HepG2 (cell line): Measurements from ENCODE around the gene TRIM5. TPM values are rescaled to one million over a fixed set of nuclear protein-coding genes. Genes with fewer than 3 reads are reported as not detected.
A peak's percentile ranks its signal among the peaks of the same experiment; 100 is the strongest.

Source experiments
- ATAC-seq: fragments of 200-7000 bp; cut with Tn5 transposase; 3 replicates; pipeline ENCODE4 v1.9.1; 2020; ENCODE audit warnings: mild to moderate bottlenecking, moderate library complexity
- BruUV-seq: library from RNA; stranded (reverse); fragments of 400-500 nt; replicated peaks from 2 replicates; lab custom pipeline; 2021; lab: Mats Ljungman, UMichigan
- CTCF ChIA-PET: fragments of 300-600 bp; formaldehyde crosslinking; extraction: SDS; loops from one replicate; lab custom pipeline; 2021; ENCODE audit warnings: low total read pairs, inconsistent platforms, low intra/inter-chr PET ratio; lab: Yijun Ruan, JAX
- POLR2A ChIA-PET: fragments of 350-600 bp; sonication (Branson Sonifier 250); formaldehyde crosslinking; loops from one replicate; lab custom pipeline; 2020; ENCODE audit warnings: antibody characterized with exemption, inconsistent platforms; lab: Yijun Ruan, JAX
- DNase-seq: peaks from one replicate; pipeline ENCODE4 v3.0.0-alpha.2; 2015; ENCODE audit warnings: low spot score
- FAIRE-seq: peaks from 3 replicates; lab custom pipeline; 2011; peaks lifted over from hg19 to GRCh38; lab: Jason Lieb, UNC
- H2AFZ ChIP-seq: one replicate; pipeline ENCODE4 v1.6.1; 2011; ENCODE audit warnings: low read length, inconsistent platforms
- H3K27ac ChIP-seq: fragments of 300-600 bp; 3 replicates; pipeline ENCODE4 v1.8.0; 2011; ENCODE audit warnings: mixed run types, mild to moderate bottlenecking, mixed read lengths, low read length, inconsistent platforms; ENCODE audit not compliant: insufficient read depth; ENCODE audit errors: extremely low read length
- H3K27me3 ChIP-seq, 2 experiments: fragments of 200-600 bp in 1 of 2; 2 replicates in 1 of 2; 3 replicates in 1 of 2; pipeline versions ENCODE4 v1.6.0 to v1.8.0; 2011; ENCODE audit warnings: low read length in 2 of 2, mild to moderate bottlenecking in 2 of 2, moderate library complexity in 2 of 2, inconsistent platforms in 1 of 2; ENCODE audit not compliant: insufficient read depth in 2 of 2, control insufficient read depth in 1 of 2
- H3K36me3 ChIP-seq, 2 experiments: fragments of 200-600 bp in 1 of 2; replicated peaks in 1 of 2; 2 replicates in 1 of 2; 3 replicates in 1 of 2; pipeline versions ENCODE4 v1.5.1 to v1.8.0; 2011; ENCODE audit warnings: low read length in 2 of 2, inconsistent platforms in 1 of 2; ENCODE audit not compliant: insufficient read depth in 2 of 2, control insufficient read depth in 1 of 2
- H3K4me1 ChIP-seq: 2 replicates; pipeline ENCODE4 v1.5.1; 2012; ENCODE audit warnings: low read length, inconsistent platforms; ENCODE audit not compliant: insufficient read depth
- H3K4me2 ChIP-seq: 2 replicates; pipeline ENCODE4 v1.6.0; 2011; ENCODE audit warnings: low read depth, low read length, inconsistent platforms
- H3K4me3 ChIP-seq, 3 experiments: fragments of 200-600 bp in 1 of 3; sonication (generic), shearing (Covaris generic) in 1 of 3; replicated peaks in 1 of 3; 2 replicates each; pipeline ENCODE4 v1.5.1; 2011 to 2016; ENCODE audit warnings: low read length in 3 of 3, inconsistent platforms in 2 of 3, low read depth in 2 of 3, mild to moderate bottlenecking in 2 of 3, control low read depth in 1 of 3, mixed read lengths in 1 of 3; ENCODE audit not compliant: insufficient read depth in 1 of 3
- H3K79me2 ChIP-seq: one replicate; pipeline ENCODE4 v1.6.1; 2011; ENCODE audit warnings: low read length, inconsistent platforms; ENCODE audit not compliant: insufficient read depth
- H3K9ac ChIP-seq: 2 replicates; pipeline ENCODE4 v1.6.0; 2011; ENCODE audit warnings: mild to moderate bottlenecking, low read depth, low read length, inconsistent platforms; ENCODE audit not compliant: insufficient read depth
- H3K9me3 ChIP-seq: 2 replicates; pipeline ENCODE4 v1.5.1; 2012; ENCODE audit warnings: mild to moderate bottlenecking, low read length
- H4K20me1 ChIP-seq: 2 replicates; pipeline ENCODE4 v1.6.0; 2011; ENCODE audit warnings: inconsistent platforms, mild to moderate bottlenecking, low read length, moderate library complexity; ENCODE audit not compliant: insufficient read depth
- HES4 ChIP-seq: sonication (generic); formaldehyde crosslinking; IDR thresholded peaks from 2 replicates; pipeline ENCODE4 v1.9.0; 2021; ENCODE audit warnings: mild to moderate bottlenecking, missing genetic modification reagents, borderline replicate concordance
- ZNF362 ChIP-seq: sonication (generic); formaldehyde crosslinking; IDR thresholded peaks from 2 replicates; pipeline ENCODE4 v1.4.0; 2020; ENCODE audit warnings: missing genetic modification reagents, mild to moderate bottlenecking, borderline replicate concordance
- WGBS: methylation state at CpG from one replicate; pipeline ENCODE4 v1.1.6; 2017; ENCODE audit warnings: low lambda C conversion rate; 5-methylcytosine and 5-hydroxymethylcytosine counted together
- in situ Hi-C: cut with HindIII; loops from 2 replicates; pipeline ENCODE4 v1.10.0; 2017; ENCODE audit warnings: low pct_unique_long_range_greater_than_20kb; ENCODE audit not compliant: extremely low pct_ligation_motif_present
- intact Hi-C: fragments of 100-400 bp; cut with micrococcal nuclease; formaldehyde crosslinking; loops from one replicate; pipeline ENCODE4 v1.10.0; 2022; ENCODE audit not compliant: unreplicated experiment
- polyA plus RNA-seq, 8 experiments: library from polyadenylated mRNA; depleted of rRNA in 3 of 8; stranded (reverse) in 7 of 8; unstranded in 1 of 8; fragments of >200 nt; fragmentation: Illumina TruSeq in 4 of 8; extraction: Trizol in 4 of 8; gene quantifications; 2 replicates each; pipeline versions ENCODE4 v1.2.1 to v1.2.3, GENCODE V29; 2011 to 2016; ENCODE audit warnings: low read depth in 4 of 8, missing spikeins in 1 of 8, mixed read lengths in 1 of 8; ENCODE audit not compliant: insufficient read depth in 1 of 8
- total RNA-seq, 5 experiments: library from RNA; depleted of rRNA; stranded (reverse); fragments of >200 nt; fragmentation: Illumina TruSeq; extraction: Trizol; gene quantifications; 2 replicates each; pipeline ENCODE4 v1.2.3, GENCODE V29; 2016; ENCODE audit warnings: low read depth in 1 of 5
- TF ChIP-seq, protein P1 (sequence below): sonication (generic); formaldehyde crosslinking; IDR thresholded peaks from 2 replicates; pipeline ENCODE4 v1.4.0; 2020; ENCODE audit warnings: mild to moderate bottlenecking, missing genetic modification reagents
- TF ChIP-seq, protein P2 (sequence below): sonication (generic); formaldehyde crosslinking; IDR thresholded peaks from 2 replicates; pipeline ENCODE4 v1.8.1; 2022; ENCODE audit warnings: low read depth, mild to moderate bottlenecking, missing genetic modification reagents
- TF ChIP-seq, protein P3 (sequence below): sonication (generic); formaldehyde crosslinking; conservative IDR thresholded peaks from 2 replicates; pipeline ENCODE4 v1.8.1; 2023; ENCODE audit warnings: missing genetic modification reagents

Gene TRIM5
- total and polyA plus RNA-seq, 2 of the 13 experiments (the other 11 are each of a cell fraction or from before 2014, with no cell fraction given) = 7.8 to 13.1 TPM

- TF ChIP-seq HES4 = no peak
- no peak for TF ChIP-seq ZNF362 (CRISPR knock-in tag)
- TF ChIP-seq, protein P1, sequence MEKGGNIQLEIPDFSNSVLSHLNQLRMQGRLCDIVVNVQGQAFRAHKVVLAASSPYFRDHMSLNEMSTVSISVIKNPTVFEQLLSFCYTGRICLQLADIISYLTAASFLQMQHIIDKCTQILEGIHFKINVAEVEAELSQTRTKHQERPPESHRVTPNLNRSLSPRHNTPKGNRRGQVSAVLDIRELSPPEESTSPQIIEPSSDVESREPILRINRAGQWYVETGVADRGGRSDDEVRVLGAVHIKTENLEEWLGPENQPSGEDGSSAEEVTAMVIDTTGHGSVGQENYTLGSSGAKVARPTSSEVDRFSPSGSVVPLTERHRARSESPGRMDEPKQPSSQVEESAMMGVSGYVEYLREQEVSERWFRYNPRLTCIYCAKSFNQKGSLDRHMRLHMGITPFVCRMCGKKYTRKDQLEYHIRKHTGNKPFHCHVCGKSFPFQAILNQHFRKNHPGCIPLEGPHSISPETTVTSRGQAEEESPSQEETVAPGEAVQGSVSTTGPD = no peak
- no peaks in the 10 kb centered on the region for H3K9me3 ChIP-seq
- peaks cover 14% of the 10 kb centered on the region for H3K4me1 ChIP-seq
- FAIRE-seq (no peak), ATAC-seq (no peak), DNase-seq (no peak)
- H3K27ac ChIP-seq = no peak overlapping the region
- in situ Hi-C loops (no loop called here), intact Hi-C loops (no loop called here)
- POLR2A ChIA-PET = no interaction called here
- H3K9ac ChIP-seq = no peak overlapping the region
- no peaks in the 10 kb centered on the region for H3K79me2 ChIP-seq
- 43% methylated on average over 4 of the region's 4 CpGs for WGBS
- no peaks in the 10 kb centered on the region for H3K36me3 ChIP-seq
- 0 out of 5 replicates have a peak, but pooled peaks cover 0 to 5% of the 10 kb centered on the region in 2 experiments for H3K27me3 ChIP-seq
- CTCF ChIA-PET = no interaction called here
- peak overlapping the region; percentile 48; the same call in 1 of the 2 replicates for H3K4me2 ChIP-seq
- H4K20me1 ChIP-seq = no peaks in the 10 kb centered on the region
- H2AFZ ChIP-seq = no peak overlapping the region
- H3K4me3 ChIP-seq = no peak overlapping the region
- no TSS peak for BruUV-seq
Observed at GRCh38 chr11:5625281-5625680, 59.6 kb downstream of the TRIM5 start.

DNA sequence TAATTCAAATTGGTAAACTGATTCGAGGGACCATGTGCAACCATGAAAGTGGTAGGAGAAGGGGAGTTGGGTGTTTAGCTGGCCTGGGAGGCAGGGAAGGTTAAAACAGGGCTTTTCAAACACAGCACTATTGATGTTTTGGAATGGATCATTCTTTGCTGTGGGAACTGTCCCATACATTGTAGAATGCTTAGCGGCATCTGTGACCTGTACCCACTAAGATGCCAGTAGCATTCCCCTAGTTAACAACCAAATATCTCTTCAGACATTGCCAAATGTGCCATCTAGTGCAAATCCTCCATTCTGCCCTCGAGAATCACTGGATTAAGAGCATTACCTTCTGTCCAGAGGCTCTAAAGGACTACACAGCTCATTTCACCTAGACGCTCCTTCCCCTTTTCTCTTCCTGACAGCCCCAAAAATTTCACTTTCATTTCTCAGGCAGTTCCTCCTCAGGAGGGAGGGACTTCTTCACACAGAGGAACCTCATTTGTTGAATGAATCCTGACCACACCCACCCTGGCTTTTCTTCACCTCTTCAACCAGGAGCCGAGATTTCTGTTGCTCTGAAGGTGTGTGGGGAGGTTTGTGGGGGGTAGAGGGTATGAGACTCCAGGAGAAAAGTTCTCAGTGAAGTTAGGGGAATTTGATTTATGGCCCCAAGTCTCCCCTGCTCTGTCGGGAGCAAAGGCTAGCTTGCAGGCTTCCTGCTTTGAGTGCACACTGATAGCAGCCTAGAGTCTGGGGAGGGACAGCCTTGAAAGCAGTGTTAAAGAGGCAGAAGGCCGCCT is 60.2 kb downstream of the TRIM5 start, which contains the start of gene TRIM34:
Gene TRIM34 (plus strand): TSS at position 513 of the 791 bp plus-strand sequence. CDS start 7,331 bp downstream, outside the sequence.
- DNase-seq = no peak
- 12% methylated on average over 7 of the region's 7 CpGs for WGBS
- H3K4me2 ChIP-seq = peak within 1 kb of the TSS; percentile 48
- H3K9ac ChIP-seq = no peak within 1 kb of the TSS
- H3K79me2 ChIP-seq = no peaks in the 10 kb centered on the region
- H3K4me3 ChIP-seq = peak within 1 kb of the TSS in 2 of 3 experiments; percentile 15 to 24; a peak in 3 of 6 replicates
- 0 out of 5 replicates have a peak, but pooled peaks cover 0 to 5% of the 10 kb centered on the region in 2 experiments for H3K27me3 ChIP-seq
- H2AFZ ChIP-seq = no peak within 1 kb of the TSS
- no peak for FAIRE-seq
- H3K9me3 ChIP-seq = no peaks in the 10 kb centered on the region
- intact Hi-C loops (no loop called here), in situ Hi-C loops (no loop called here)
- no peak within 1 kb of the TSS for H3K27ac ChIP-seq
- peaks cover 14% of the 10 kb centered on the region for H3K4me1 ChIP-seq
- TF ChIP-seq, protein P2, sequence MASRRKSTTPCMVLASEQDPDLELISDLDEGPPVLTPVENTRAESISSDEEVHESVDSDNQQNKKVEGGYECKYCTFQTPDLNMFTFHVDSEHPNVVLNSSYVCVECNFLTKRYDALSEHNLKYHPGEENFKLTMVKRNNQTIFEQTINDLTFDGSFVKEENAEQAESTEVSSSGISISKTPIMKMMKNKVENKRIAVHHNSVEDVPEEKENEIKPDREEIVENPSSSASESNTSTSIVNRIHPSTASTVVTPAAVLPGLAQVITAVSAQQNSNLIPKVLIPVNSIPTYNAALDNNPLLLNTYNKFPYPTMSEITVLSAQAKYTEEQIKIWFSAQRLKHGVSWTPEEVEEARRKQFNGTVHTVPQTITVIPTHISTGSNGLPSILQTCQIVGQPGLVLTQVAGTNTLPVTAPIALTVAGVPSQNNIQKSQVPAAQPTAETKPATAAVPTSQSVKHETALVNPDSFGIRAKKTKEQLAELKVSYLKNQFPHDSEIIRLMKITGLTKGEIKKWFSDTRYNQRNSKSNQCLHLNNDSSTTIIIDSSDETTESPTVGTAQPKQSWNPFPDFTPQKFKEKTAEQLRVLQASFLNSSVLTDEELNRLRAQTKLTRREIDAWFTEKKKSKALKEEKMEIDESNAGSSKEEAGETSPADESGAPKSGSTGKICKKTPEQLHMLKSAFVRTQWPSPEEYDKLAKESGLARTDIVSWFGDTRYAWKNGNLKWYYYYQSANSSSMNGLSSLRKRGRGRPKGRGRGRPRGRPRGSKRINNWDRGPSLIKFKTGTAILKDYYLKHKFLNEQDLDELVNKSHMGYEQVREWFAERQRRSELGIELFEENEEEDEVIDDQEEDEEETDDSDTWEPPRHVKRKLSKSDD (CRISPR knock-in tag) = no peak
- TF ChIP-seq, protein P3, sequence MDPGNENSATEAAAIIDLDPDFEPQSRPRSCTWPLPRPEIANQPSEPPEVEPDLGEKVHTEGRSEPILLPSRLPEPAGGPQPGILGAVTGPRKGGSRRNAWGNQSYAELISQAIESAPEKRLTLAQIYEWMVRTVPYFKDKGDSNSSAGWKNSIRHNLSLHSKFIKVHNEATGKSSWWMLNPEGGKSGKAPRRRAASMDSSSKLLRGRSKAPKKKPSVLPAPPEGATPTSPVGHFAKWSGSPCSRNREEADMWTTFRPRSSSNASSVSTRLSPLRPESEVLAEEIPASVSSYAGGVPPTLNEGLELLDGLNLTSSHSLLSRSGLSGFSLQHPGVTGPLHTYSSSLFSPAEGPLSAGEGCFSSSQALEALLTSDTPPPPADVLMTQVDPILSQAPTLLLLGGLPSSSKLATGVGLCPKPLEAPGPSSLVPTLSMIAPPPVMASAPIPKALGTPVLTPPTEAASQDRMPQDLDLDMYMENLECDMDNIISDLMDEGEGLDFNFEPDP = 0 out of 2 replicates have a peak, but pooled peaks have one; percentile 39
- ChIA-PET POLR2A (no interaction called here), CTCF (no interaction called here)
- no peaks in the 10 kb centered on the region for H3K36me3 ChIP-seq
- H4K20me1 ChIP-seq = no peaks in the 10 kb centered on the region
- no TSS peak for BruUV-seq
- peak; percentile 67 for ATAC-seq
